NCI-H524 (cell line): ENCODE measurements around the gene GADD45B.
"Not testable (repeated sequence)": the region's sequence is repeated elsewhere in the genome, so short reads cannot be mapped to it uniquely, and the experiment has no call there.

ENCODE experiments used
- DNase-seq, 2 experiments: peaks; one replicate each; lab custom pipeline; 2025; lab: John Stamatoyannopoulos, UW

The GADD45B gene

DNA sequence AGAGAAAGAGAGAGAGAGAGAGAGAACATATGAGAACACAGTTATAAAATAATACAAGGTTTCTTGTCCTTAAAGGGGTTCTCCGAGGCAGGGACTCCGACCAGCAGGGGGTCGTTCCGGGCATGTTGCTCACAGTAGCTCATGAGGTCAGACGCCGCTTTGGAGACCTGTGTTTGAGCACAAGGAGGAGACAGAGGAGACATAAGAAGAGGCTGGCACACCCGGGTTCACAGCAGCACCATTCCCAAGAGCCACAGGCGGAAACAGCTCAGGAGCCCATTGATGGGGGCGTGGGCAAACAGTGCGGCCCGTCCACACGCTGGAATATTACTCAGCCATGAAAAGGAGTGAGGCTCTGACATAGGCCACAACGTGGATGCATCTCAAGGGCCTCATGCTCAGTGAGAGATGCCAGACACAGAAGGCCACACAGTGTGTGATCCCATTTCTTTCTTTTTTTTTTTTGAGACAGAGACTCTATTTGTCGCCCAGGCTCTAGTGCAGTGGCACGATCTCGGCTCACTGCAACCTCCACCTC is 39.1 kb downstream of the GADD45B start:
- DNase-seq: no peak

DNA sequence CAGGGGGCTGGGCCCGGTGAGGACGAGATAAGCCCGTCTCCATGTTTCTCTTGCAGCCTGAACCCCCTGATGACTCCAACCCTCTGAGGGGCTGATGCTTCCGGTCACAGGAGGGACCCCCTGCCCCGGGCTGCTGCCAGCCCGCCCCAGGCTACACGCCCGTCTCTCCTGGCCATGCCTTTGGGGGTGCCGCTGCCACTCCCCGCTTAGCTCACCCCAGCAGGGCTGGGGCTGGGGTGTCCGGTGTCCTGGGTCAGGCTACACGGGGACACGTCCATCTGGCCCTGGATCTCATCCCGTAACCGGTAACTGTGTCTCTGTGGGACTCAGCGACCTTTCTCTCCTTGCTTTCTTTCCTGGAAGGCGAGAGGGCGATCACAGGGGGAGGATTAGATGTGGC is 40.8 kb downstream of the GADD45B start:
- DNase-seq: no peak

DNA sequence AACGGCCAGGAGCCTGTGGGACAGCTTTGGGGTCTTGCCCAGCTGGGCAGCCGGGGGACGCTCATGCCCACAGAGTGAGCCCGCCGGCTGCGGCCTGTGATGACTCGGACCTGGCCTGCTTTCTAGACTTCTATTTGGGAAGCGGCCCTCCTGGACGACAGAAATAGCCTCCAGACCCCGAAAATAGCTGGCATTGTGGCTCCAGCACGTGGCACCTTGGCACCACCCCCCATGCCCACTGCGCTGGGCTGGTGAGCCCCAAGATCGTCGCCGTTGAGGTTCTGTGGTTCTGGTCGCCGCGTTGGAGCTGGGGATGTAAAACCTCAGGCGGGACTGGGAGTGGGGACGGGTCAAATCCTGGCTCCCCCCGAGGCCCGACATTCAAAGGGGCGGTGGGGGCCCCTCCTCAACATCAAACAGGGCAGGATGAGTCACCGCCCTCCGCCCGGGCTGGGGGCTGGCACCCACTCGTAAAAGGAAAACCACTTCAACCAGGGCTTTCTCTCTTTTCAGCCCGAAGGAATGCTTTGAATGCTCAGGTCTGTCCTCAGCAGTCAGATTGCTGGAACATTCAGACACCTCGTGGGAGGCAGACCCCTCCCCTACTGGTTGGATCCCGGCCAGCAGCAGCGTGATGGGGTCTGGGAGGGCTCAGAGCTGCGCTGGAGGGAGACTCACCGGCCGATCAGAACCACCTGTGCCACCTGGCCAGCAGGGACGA is 42.1 kb downstream of the GADD45B start:
- no peak for DNase-seq

DNA sequence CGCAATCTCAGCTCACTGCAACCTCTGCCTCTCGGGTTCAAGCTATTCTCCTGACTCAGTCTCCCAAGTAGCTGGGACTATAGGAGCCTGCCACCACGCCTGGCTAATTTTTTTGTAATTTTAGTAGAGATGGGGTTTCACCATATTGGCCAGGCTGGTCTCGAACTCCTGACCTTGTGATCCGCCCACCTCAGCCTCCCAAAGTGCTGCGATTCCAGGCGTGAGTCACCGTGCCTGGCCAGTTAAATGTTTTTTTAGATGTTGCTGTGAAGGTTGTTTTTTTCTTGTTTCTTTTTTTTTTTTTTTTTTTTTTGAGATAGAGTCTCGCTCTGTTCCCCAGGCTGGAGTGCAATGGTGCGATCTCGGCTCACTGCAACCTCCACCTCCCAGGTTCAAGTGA is 42.9 kb downstream of the GADD45B start:
- DNase-seq: not testable (repeated sequence)

DNA sequence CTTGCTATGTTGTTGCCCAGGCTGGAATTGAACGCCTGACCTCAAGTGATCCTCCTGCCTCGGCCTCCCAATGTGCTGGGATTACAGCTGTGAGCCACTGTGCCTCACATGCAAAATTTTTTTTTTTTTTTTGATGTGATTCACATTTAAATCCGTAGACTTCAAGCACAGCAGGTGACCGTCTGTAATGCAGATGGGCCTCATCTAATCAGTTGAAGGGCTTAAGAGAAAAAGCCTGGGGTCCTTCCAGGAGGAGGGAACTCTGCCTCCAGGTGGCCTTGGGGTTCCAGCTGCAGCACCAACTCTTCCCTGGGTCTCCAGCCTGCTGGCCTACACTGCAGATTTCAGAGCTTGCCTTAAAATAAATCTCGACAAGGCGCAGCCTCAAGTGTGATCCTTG is 43.6 kb downstream of the GADD45B start:
- DNase-seq: no peak

DNA sequence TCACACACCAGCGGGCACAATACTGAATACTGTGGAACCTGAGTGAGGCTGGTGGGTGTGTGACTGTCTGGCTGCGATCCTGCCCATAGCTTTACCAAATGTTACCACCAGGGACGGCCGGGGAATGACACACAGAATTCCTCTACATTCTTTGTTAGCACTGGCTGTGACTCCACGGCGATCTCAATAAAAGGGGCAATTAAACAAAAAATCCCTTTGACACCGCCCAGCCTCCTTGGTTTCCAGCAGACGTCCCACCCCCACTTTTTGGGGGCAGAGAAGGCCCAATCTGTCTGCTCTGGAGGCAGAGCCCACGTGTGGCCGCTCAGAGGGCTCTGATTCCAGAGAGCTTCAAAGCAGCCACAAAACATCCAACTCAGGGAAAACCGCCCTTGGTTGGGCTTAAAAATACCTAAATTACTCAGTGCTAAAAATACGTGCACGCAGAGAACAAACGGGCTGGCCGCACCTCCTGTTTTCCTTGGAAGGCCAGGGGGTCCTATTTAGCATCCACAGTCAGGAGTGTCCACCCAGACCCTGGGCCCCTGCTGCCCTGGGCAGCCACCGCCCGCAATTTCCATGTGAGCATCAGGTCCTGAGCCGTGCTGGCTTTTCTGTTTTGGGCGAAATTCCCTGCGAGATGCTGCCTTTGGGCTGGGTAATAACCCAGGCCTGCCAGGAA is 47.8 kb downstream of the GADD45B start:
- DNase-seq: no peak

DNA sequence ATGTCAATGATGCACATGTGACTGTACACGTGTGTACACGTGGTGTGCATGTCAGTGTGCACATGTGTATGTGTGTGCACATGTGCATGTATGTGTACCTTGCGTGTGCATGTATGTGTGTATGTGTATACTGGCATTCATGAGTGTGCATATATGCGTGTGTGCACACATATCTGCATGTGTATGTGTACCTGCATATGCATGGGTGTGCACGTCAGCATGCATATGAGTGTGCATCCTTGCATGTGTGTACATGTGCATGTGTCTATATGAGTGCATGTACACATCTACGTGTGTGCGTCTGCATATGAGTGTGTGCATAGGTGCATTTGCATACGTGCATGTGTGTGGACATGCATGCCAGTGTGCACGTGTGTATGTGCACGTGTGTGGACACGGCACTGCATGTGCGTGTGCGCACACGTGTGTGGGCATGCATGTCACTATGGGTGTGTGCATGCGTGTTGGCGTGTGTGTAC is 48.5 kb downstream of the GADD45B start:
- DNase-seq: no peak

DNA sequence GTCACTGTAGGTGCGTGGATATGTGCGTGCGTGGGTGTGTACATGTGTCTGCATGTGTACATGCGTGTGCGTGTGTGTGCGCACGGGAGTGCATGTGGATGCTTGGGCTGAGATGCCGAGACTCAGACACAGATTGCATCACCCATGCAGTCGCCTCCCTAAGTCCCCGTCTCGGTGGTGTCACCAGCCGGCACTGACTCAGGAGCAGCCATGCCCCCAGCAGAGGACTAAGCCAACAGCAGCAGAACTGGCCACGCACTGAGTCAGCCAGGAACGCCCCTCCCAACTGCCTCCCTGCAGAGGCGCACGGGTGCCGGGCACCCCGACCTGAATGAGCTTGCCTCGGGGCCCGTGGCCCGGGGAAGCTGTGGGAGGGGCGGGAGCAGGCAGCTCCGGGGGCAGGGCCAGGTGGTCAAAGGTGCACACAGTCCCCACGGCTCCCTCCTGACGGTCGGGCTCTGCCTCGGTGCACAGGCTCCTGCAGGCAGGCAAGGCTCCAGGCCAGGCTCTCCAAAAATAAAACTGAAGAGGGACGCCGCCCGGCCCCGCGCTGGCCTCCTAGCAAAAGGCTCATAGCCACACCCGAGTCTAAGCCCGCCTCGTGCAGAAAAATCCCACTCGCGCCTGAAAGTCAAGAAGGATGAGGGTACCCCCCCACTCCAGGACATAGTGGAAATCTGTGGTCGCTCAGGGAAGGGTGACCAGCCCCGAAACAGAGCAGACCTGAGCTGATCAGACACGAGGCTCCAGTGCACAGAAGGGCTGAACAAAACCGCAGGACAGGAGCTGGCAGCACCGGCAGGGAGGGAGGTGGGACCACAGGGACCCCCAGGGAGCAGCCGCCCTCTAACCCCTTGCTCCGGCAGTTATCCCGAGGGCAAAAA is 49.2 kb downstream of the GADD45B start:
- no peak for DNase-seq

DNA sequence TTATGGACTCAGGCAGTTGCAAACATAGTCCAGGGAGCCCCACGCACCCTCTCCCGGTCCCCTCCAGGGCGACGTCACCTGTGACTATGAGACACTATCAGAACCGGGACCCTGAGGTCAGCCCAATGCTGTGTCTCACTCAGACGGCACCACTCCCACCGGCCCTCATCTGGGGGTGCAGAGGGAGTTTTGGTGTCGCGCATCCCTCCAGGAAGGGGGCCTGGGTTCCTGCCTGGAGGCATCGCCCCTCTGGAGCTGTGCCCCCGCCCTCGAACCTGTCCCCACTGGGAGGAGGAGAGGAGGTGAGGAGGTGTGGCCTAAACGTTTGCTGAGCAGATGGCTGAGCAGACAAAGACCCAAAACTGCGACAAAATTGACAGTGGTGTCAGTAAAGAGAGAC is 51.2 kb downstream of the GADD45B start:
- no peak for DNase-seq

DNA sequence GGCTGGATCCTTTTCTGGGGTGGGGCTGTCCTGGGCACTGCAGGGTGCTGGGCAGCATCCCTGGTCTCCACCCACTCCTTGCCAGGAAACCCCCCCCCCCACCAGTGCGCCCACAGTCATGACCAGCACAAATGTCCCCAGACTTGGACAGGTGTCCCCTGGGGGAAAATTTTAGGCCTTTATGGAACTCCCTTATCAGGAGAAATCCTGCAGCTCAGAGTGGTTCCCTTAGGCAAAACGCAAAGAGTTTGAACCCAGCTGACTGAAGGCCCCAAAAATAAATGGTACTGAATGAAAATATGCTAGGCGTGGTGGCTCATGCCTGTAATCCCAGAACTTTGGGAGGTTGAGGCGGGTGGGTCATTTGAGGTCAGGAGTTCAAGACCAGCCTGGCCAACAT is 51.8 kb downstream of the GADD45B start:
- DNase-seq: no peak
